ENCODE data around the gene CCDC85B.

DNA sequence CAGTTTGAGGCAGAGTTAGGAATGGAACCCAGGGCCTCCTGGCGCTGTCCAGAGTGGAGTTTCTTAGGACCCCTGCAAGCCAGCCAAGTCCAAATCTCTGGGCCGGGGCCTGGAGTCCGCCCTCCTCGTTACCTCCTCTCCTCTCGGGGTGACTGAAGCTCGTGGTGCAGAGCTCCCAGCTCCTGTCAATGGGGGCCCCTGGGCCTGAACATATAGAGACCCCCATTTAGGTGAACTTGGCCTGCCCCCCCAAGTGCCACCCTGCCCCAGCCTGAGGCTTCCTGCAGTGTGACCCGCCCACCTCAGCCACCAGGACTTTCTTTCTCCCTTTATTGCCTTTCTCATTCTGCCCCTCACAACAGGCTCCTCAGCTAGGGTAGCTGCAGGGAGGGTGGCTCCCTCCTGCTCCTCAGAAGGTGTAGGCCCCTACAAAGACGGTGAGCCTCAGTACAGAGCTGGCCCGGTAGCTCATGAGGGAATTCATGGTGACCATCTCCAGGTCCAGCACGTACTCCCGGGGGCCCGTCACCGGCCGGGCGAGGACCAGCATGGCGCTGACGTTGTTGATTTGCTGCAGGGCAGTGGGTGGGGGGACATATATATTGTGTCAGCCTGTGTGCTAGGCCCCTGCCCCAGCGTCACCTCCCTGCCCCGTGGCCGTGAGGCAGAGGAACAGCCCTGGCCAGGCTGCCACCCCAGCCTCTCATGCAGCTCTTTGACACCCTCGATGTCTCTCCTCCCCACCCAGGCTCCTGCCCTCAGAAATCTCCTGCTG, 23.8 kb upstream of the CCDC85B start:
- TF ChIP-seq, protein P1, sequence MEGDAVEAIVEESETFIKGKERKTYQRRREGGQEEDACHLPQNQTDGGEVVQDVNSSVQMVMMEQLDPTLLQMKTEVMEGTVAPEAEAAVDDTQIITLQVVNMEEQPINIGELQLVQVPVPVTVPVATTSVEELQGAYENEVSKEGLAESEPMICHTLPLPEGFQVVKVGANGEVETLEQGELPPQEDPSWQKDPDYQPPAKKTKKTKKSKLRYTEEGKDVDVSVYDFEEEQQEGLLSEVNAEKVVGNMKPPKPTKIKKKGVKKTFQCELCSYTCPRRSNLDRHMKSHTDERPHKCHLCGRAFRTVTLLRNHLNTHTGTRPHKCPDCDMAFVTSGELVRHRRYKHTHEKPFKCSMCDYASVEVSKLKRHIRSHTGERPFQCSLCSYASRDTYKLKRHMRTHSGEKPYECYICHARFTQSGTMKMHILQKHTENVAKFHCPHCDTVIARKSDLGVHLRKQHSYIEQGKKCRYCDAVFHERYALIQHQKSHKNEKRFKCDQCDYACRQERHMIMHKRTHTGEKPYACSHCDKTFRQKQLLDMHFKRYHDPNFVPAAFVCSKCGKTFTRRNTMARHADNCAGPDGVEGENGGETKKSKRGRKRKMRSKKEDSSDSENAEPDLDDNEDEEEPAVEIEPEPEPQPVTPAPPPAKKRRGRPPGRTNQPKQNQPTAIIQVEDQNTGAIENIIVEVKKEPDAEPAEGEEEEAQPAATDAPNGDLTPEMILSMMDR (IDR thresholded peaks at IDR 0.05; ENCODE audit: low read depth, low read length), result no peak
- no peak for TF ChIP-seq POLR2A (IDR thresholded peaks at IDR 0.05; ENCODE audit: extremely low read depth, insufficient read length)
